Gastrocnemius medialis (tissue), 4 donors: ENCODE measurements around the gene HEATR5A. TPM values are rescaled to one million over a fixed set of nuclear protein-coding genes. Genes with fewer than 3 reads are reported as not detected.
"Not testable (repeated sequence)": the region's sequence is repeated elsewhere in the genome, so short reads cannot be mapped to it uniquely, and the experiment has no call there.

Experiments used
- ATAC-seq, 2 donors: fragments of 150-250 bp; one replicate each; pipeline ENCODE4 v1.9.1; 2016
- DNase-seq, 2 donors: peaks; one replicate each; pipeline ENCODE4 v3.0.0-alpha.2; 2019
- H3K27ac ChIP-seq, 4 donors: fragments of 200-600 bp; sonication (generic); 1 replicate in 1 of 4; 2 replicates in 3 of 4; pipeline ENCODE4 v1.5.1; 2016 to 2018; ENCODE audit warnings: mild to moderate bottlenecking in 2 of 4, moderate library complexity in 1 of 4
- H3K27me3 ChIP-seq, 3 donors: fragments of 200-600 bp; sonication (generic) in 2 of 3; 1 replicate in 1 of 3; 2 replicates in 2 of 3; pipeline versions ENCODE4 v1.5.1 to v1.6.0; 2016 to 2019; ENCODE audit warnings: mild to moderate bottlenecking in 1 of 3, moderate library complexity in 1 of 3
- H3K36me3 ChIP-seq, 2 donors: fragments of 200-600 bp; sonication (generic) in 1 of 2; one replicate each; pipeline ENCODE4 v1.5.1; 2017 to 2018
- H3K4me1 ChIP-seq, 2 donors: fragments of 200-600 bp; sonication (generic) in 1 of 2; one replicate each; pipeline ENCODE4 v1.5.1; 2016 to 2017; ENCODE audit warnings: mild to moderate bottlenecking in 2 of 2
- H3K4me3 ChIP-seq, 4 donors: fragments of 200-600 bp; sonication (generic) in 3 of 4; 1 replicate in 1 of 4; 2 replicates in 3 of 4; pipeline ENCODE4 v1.5.1; 2016 to 2019; ENCODE audit warnings: mild to moderate bottlenecking in 2 of 4
- H3K9me3 ChIP-seq, 3 donors: fragments of 200-600 bp; sonication (generic) in 2 of 3; 1 replicate in 1 of 3; 2 replicates in 2 of 3; pipeline ENCODE4 v1.5.1; 2016 to 2019
- POLR2A ChIP-seq, 2 donors: fragments of 450-650 bp; IDR thresholded peaks; one replicate each; pipeline ENCODE4 v1.6.1; 2017; ENCODE audit warnings: antibody characterized with exemption in 2 of 2, mild to moderate bottlenecking in 2 of 2, moderate library complexity in 2 of 2
- in situ Hi-C, 4 donors: fragments of 200-750 bp; cut with MboI; loops; one replicate each; pipeline versions ENCODE4 v1.15.0 to v1.8.0; 2017; ENCODE audit warnings: low sequenced_read_pairs in 4 of 4
- intact Hi-C: fragments of 100-400 bp; cut with DNase I; formaldehyde crosslinking; loops from one replicate; pipeline ENCODE4 v1.15.1; 2023; ENCODE audit warnings: low total_unique reads
- total RNA-seq, 4 donors: library from RNA; depleted of rRNA; stranded (reverse); fragments of >200 nt; gene quantifications; one replicate each; pipeline versions ENCODE4 v1.1.0 to v1.2.3, GENCODE V29; 2016
- TF ChIP-seq, protein P1 (sequence below), 5 experiments: fragments of 450-650 bp in 3 of 5; fragments of 200-600 bp in 2 of 5; sonication (generic) in 2 of 5; IDR thresholded peaks in 4 of 5; conservative IDR thresholded peaks in 1 of 5; 1 replicate in 4 of 5; 2 replicates in 1 of 5; pipeline ENCODE4 v1.5.1; 2016 to 2019; ENCODE audit warnings: antibody characterized with exemption in 5 of 5, mild to moderate bottlenecking in 3 of 5, moderate library complexity in 3 of 5

HEATR5A gene
- total RNA-seq, 4 donors from 2014 or later = 11.3 to 39.7 (median 19.3) TPM

- Histone ChIP-seq H3K9me3 (peaks cover 0 to 5% (median 0%) of the 10 kb centered on the region in 3 donors), H3K27me3 (no peaks in the 10 kb centered on the region), H3K4me3 (no peak overlapping the region), H3K27ac (no peak overlapping the region), H3K36me3 (no peaks in the 10 kb centered on the region), H3K4me1 (no peaks in the 10 kb centered on the region)
- in situ Hi-C loops = no loop called here
- TF ChIP-seq, protein P1, sequence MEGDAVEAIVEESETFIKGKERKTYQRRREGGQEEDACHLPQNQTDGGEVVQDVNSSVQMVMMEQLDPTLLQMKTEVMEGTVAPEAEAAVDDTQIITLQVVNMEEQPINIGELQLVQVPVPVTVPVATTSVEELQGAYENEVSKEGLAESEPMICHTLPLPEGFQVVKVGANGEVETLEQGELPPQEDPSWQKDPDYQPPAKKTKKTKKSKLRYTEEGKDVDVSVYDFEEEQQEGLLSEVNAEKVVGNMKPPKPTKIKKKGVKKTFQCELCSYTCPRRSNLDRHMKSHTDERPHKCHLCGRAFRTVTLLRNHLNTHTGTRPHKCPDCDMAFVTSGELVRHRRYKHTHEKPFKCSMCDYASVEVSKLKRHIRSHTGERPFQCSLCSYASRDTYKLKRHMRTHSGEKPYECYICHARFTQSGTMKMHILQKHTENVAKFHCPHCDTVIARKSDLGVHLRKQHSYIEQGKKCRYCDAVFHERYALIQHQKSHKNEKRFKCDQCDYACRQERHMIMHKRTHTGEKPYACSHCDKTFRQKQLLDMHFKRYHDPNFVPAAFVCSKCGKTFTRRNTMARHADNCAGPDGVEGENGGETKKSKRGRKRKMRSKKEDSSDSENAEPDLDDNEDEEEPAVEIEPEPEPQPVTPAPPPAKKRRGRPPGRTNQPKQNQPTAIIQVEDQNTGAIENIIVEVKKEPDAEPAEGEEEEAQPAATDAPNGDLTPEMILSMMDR (IDR thresholded peaks at IDR 0.05 in 4 of 5, conservative IDR thresholded peaks at IDR 0.05 in 1 of 5) = no peak
- TF ChIP-seq POLR2A (IDR thresholded peaks at IDR 0.05) = no peak
- intact Hi-C loops = no loop called here
- ATAC-seq (no peak), DNase-seq (no peak)
Measured at GRCh38 chr14:31280871-31281220, 139.5 kb downstream of the HEATR5A start.

- no peak for ATAC-seq
- no peak for DNase-seq
- in situ Hi-C loops = no loop called here
- Histone ChIP-seq H3K9me3 (peaks cover 0 to 5% (median 0%) of the 10 kb centered on the region in 3 donors), H3K4me3 (no peak overlapping the region), H3K36me3 (no peaks in the 10 kb centered on the region), H3K27me3 (no peaks in the 10 kb centered on the region), H3K27ac (no peak overlapping the region), H3K4me1 (no peaks in the 10 kb centered on the region)
- no peak for TF ChIP-seq POLR2A (IDR thresholded peaks at IDR 0.05)
- TF ChIP-seq, protein P1 (IDR thresholded peaks at IDR 0.05 in 4 of 5, conservative IDR thresholded peaks at IDR 0.05 in 1 of 5) = no peak
- intact Hi-C loops = no loop called here
Measured at GRCh38 chr14:31280132-31280870, 140.0 kb downstream of the HEATR5A start.

GRCh38 chr14:31278883-31279282 lies 141.5 kb downstream of the HEATR5A start:
- Histone ChIP-seq H3K4me3 (no peak overlapping the region), H3K27ac (no peak overlapping the region), H3K9me3 (peaks cover 0 to 5% (median 0%) of the 10 kb centered on the region in 3 donors), H3K27me3 (no peaks in the 10 kb centered on the region), H3K4me1 (no peaks in the 10 kb centered on the region), H3K36me3 (no peaks in the 10 kb centered on the region)
- intact Hi-C loops (no loop called here), in situ Hi-C loops (no loop called here)
- TF ChIP-seq, protein P1 (IDR thresholded peaks at IDR 0.05 in 4 of 5, conservative IDR thresholded peaks at IDR 0.05 in 1 of 5) = no peak
- no peak for TF ChIP-seq POLR2A (IDR thresholded peaks at IDR 0.05)
- ATAC-seq (no peak), DNase-seq (no peak)

- no peak for TF ChIP-seq POLR2A (IDR thresholded peaks at IDR 0.05)
- TF ChIP-seq, protein P1 (IDR thresholded peaks at IDR 0.05 in 4 of 5, conservative IDR thresholded peaks at IDR 0.05 in 1 of 5) = no peak
- Histone ChIP-seq H3K36me3 (no peaks in the 10 kb centered on the region), H3K4me1 (no peaks in the 10 kb centered on the region), H3K4me3 (no peak overlapping the region), H3K27ac (no peak overlapping the region), H3K9me3 (peaks cover 0 to 5% (median 0%) of the 10 kb centered on the region in 3 donors), H3K27me3 (no peaks in the 10 kb centered on the region)
- intact Hi-C loops (no loop called here), in situ Hi-C loops (no loop called here)
- ATAC-seq = no peak
- DNase-seq = no peak
Measured at GRCh38 chr14:31277085-31277484, 143.3 kb downstream of the HEATR5A start.

- H3K27ac ChIP-seq, H3K36me3 ChIP-seq, intact Hi-C loops, H3K4me3 ChIP-seq, H3K27me3 ChIP-seq, in situ Hi-C loops, ATAC-seq, H3K9me3 ChIP-seq, H3K4me1 ChIP-seq, DNase-seq: not testable (repeated sequence)
Measured at GRCh38 chr14:31276417-31276816, 143.9 kb downstream of the HEATR5A start.
